RWPE1 (cell line): ENCODE measurements around the gene RNF20.
A peak's percentile ranks its signal among the peaks of the same experiment; 100 is the strongest.
"Not testable (repeated sequence)": the region's sequence is repeated elsewhere in the genome, so short reads cannot be mapped to it uniquely, and the experiment has no call there.

Source experiments
- CTCF ChIA-PET: fragments of 350-600 bp; sonication (Branson Sonifier 250); formaldehyde crosslinking; extraction: SDS; loops from one replicate; lab custom pipeline; 2021; lab: Yijun Ruan, JAX
- POLR2A ChIA-PET: fragments of 400-600 bp; formaldehyde crosslinking; extraction: SDS; loops from one replicate; lab custom pipeline; 2020; ENCODE audit warnings: antibody characterized with exemption; ENCODE audit not compliant: low non-redundant PET; lab: Yijun Ruan, JAX
- DNase-seq: peaks from one replicate; pipeline ENCODE4 v3.0.0; 2012; ENCODE audit warnings: low spot score
- H3K27ac ChIP-seq: fragments of 450-650 bp; 2 replicates; pipeline ENCODE4 v1.5.1; 2017
- CTCF ChIP-seq: fragments of 450-650 bp; conservative IDR thresholded peaks from 2 replicates; pipeline ENCODE4 v1.5.1; 2017; ENCODE audit warnings: low read depth, mild to moderate bottlenecking

RNF20 gene

GRCh38 chr9:101543098-101543735 lies 9.6 kb downstream of the RNF20 start:
- POLR2A ChIA-PET = interaction anchor here (0.5 kb wide), 1 partner anchor 11 kb away, joined by 3 read pairs; no protein-coding TSS in a partner anchor
- no peak overlapping the region for H3K27ac ChIP-seq
- no peak for TF ChIP-seq CTCF
- CTCF ChIA-PET = no interaction called here
- DNase-seq = no peak

- TF ChIP-seq CTCF = peak; percentile 64
- H3K27ac ChIP-seq, POLR2A ChIA-PET, DNase-seq: not testable (repeated sequence)
- CTCF ChIA-PET = interaction anchor here (0.7 to 0.8 kb wide), 3 partner anchors 91 to 588 kb away, joined by 3 to 5 read pairs (median 3); no protein-coding TSS in a partner anchor
Observed at GRCh38 chr9:101549472-101550098, 15.9 kb downstream of the RNF20 start.

- no peak overlapping the region for H3K27ac ChIP-seq
- POLR2A ChIA-PET = no interaction called here
- CTCF ChIA-PET = no interaction called here
- DNase-seq = no peak
- TF ChIP-seq CTCF = no peak
Observed at GRCh38 chr9:101561740-101562139, 28.1 kb downstream of the RNF20 start.

GRCh38 chr9:101562966-101563365 lies 29.3 kb downstream of the RNF20 start:
- ChIA-PET CTCF (no interaction called here), POLR2A (no interaction called here)
- H3K27ac ChIP-seq = no peak overlapping the region
- no peak for DNase-seq
- TF ChIP-seq CTCF = no peak

- CTCF ChIA-PET = interaction anchor here (0.6 to 1.0 kb wide), 3 partner anchors 23 to 252 kb away, joined by 3 to 4 read pairs (median 3); no protein-coding TSS in a partner anchor
- no peak overlapping the region for H3K27ac ChIP-seq
- DNase-seq = no peak
- POLR2A ChIA-PET = no interaction called here
- TF ChIP-seq CTCF = no peak
Observed at GRCh38 chr9:101564252-101564651, 30.6 kb downstream of the RNF20 start.

GRCh38 chr9:101566904-101567724 lies 33.5 kb downstream of the RNF20 start:
- H3K27ac ChIP-seq = no peak overlapping the region
- POLR2A ChIA-PET = no interaction called here
- peak; percentile 73 for TF ChIP-seq CTCF
- peak; percentile 44 for DNase-seq
- CTCF ChIA-PET = interaction anchor here (0.5 to 1.4 kb wide), 9 partner anchors 22 to 1595 kb away, joined by 3 to 8 read pairs (median 4); no protein-coding TSS in a partner anchor
